GM19328 (cell line): ENCODE measurements around the gene TCEA2.
"Not testable (repeated sequence)": the region's sequence is repeated elsewhere in the genome, so short reads cannot be mapped to it uniquely, and the experiment has no call there.

Experiments
- ATAC-seq: cut with Tn5 transposase; IDR thresholded peaks from one replicate; pipeline ENCODE4 v1.9.1; 2021; ENCODE audit warnings: mild to moderate bottlenecking, moderate library complexity; ENCODE audit not compliant: unreplicated experiment

The TCEA2 gene

GRCh38 chr20:64106435-64106961 lies 43.5 kb downstream of the TCEA2 start:
- no peak for ATAC-seq

GRCh38 chr20:64106981-64107735 lies 44.2 kb downstream of the TCEA2 start, which contains the start of gene NPBWR2:
TSS of gene NPBWR2 (minus strand) at chr20:64107565. CDS start at chr20:64106831, 734 bp downstream.
- no peak for ATAC-seq

- no peak for ATAC-seq
Measured at GRCh38 chr20:64107736-64108457, 44.9 kb downstream of the TCEA2 start.

- no peak for ATAC-seq
Measured at GRCh38 chr20:64108731-64109681, 46.0 kb downstream of the TCEA2 start.

- ATAC-seq: no peak
Measured at GRCh38 chr20:64109831-64110391, 46.9 kb downstream of the TCEA2 start.

GRCh38 chr20:64110411-64111068 lies 47.5 kb downstream of the TCEA2 start:
- no peak for ATAC-seq

GRCh38 chr20:64111841-64112641 lies 49.0 kb downstream of the TCEA2 start:
- ATAC-seq: no peak

GRCh38 chr20:64112691-64113443 lies 49.9 kb downstream of the TCEA2 start:
- ATAC-seq: no peak

- ATAC-seq: no peak
Measured at GRCh38 chr20:64113444-64113775, 50.4 kb downstream of the TCEA2 start.

GRCh38 chr20:64113796-64114355 lies 50.9 kb downstream of the TCEA2 start:
- no peak for ATAC-seq

- ATAC-seq: no peak
Measured at GRCh38 chr20:64114356-64114971, 51.5 kb downstream of the TCEA2 start.

GRCh38 chr20:64115171-64115911 lies 52.3 kb downstream of the TCEA2 start:
- no peak for ATAC-seq

GRCh38 chr20:64116016-64116415 lies 53.0 kb downstream of the TCEA2 start:
- ATAC-seq: no peak

- no peak for ATAC-seq
Measured at GRCh38 chr20:64116541-64117431, 53.8 kb downstream of the TCEA2 start.

GRCh38 chr20:64117432-64117777 lies 54.4 kb downstream of the TCEA2 start:
- not testable (repeated sequence) for ATAC-seq

GRCh38 chr20:64119301-64119680 lies 56.3 kb downstream of the TCEA2 start:
- no peak for ATAC-seq
